Omental fat pad (tissue), 4 donors: ENCODE measurements around the gene TAS2R14. TPM values are rescaled to one million over a fixed set of nuclear protein-coding genes. Genes with fewer than 3 reads are reported as not detected.

Experiments used
- ATAC-seq: fragments of 150-250 bp; one replicate; pipeline ENCODE4 v1.9.1; 2016; ENCODE audit warnings: mild to moderate bottlenecking, moderate library complexity; ENCODE audit not compliant: low FRiP score
- DNase-seq: peaks from one replicate; pipeline ENCODE4 v3.0.0-alpha.2; 2019; ENCODE audit warnings: low spot score
- CTCF ChIP-seq, 3 donors: fragments of 450-650 bp; IDR thresholded peaks; one replicate each; pipeline ENCODE4 v1.5.1; 2016 to 2017; ENCODE audit warnings: antibody characterized with exemption in 3 of 3, mild to moderate bottlenecking in 3 of 3, moderate library complexity in 2 of 3
- total RNA-seq, 4 donors: library from RNA; depleted of rRNA; stranded (reverse); fragments of >200 nt; gene quantifications; one replicate each; pipeline ENCODE4 v1.1.0, GENCODE V29; 2016

Gene TAS2R14
- total RNA-seq, 4 donors from 2014 or later = 1.9 to 8.7 (median 3.0) TPM

GRCh38 chr12:10910380-10910779 lies 28.7 kb downstream of the TAS2R14 start:
- ATAC-seq (no peak), DNase-seq (no peak)
- TF ChIP-seq CTCF (IDR thresholded peaks at IDR 0.05) = no peak

GRCh38 chr12:10909462-10909861 lies 29.6 kb downstream of the TAS2R14 start, which contains the start of gene TAS2R13:
TAS2R13 (minus strand) TSS chr12:10909562; CDS start chr12:10909298, 264 bp downstream.
- TF ChIP-seq CTCF (IDR thresholded peaks at IDR 0.05) = no peak
- no peak for ATAC-seq

GRCh38 chr12:10904686-10905085 lies 34.4 kb downstream of the TAS2R14 start:
- no peak for DNase-seq
- ATAC-seq = no peak
- TF ChIP-seq CTCF (IDR thresholded peaks at IDR 0.05) = no peak

More at GRCh38 chr12:10909462-10909861, 29.6 kb downstream of the TAS2R14 start, which contains the start of gene TAS2R13:
- no peak for DNase-seq

GRCh38 chr12:10901427-10901826 lies 37.6 kb downstream of the TAS2R14 start:
- DNase-seq = no peak
- no peak for ATAC-seq
- no peak for TF ChIP-seq CTCF (IDR thresholded peaks at IDR 0.05)

GRCh38 chr12:10900972-10901371 lies 38.1 kb downstream of the TAS2R14 start:
- DNase-seq (no peak), ATAC-seq (no peak)
- no peak for TF ChIP-seq CTCF (IDR thresholded peaks at IDR 0.05)

GRCh38 chr12:10900530-10900929 lies 38.5 kb downstream of the TAS2R14 start:
- no peak for TF ChIP-seq CTCF (IDR thresholded peaks at IDR 0.05)
- ATAC-seq = no peak
- DNase-seq = no peak

- ATAC-seq (no peak), DNase-seq (no peak)
- no peak for TF ChIP-seq CTCF (IDR thresholded peaks at IDR 0.05)
Observed at GRCh38 chr12:10896854-10897253, 42.2 kb downstream of the TAS2R14 start.
